Lung (tissue), 12 donors: Measurements from ENCODE around the gene LPAR1. TPM values are rescaled to one million over a fixed set of nuclear protein-coding genes. Genes with fewer than 3 reads are reported as not detected.
A peak's percentile ranks its signal among the peaks of the same experiment; 100 is the strongest.

Experiments
- ATAC-seq: fragments of 200-7000 bp; cut with Tn5 transposase; one replicate; pipeline ENCODE4 v1.9.1; 2020; ENCODE audit warnings: moderate number of reproducible peaks; ENCODE audit not compliant: insufficient read depth, low FRiP score
- DNase-seq, 3 donors: peaks; one replicate each; pipeline ENCODE4 v3.0.0-alpha.2; 2013 to 2017
- H3K27ac ChIP-seq, 2 donors: one replicate each; pipeline ENCODE4 v1.5.1; 2013; ENCODE audit warnings: mild to moderate bottlenecking in 2 of 2, moderate library complexity in 2 of 2, control low read depth in 1 of 2, inconsistent platforms in 1 of 2, low read depth in 1 of 2, low read length in 1 of 2
- H3K27me3 ChIP-seq, 3 donors: one replicate each; pipeline ENCODE4 v1.5.1; 2013; ENCODE audit warnings: low read length in 2 of 3; ENCODE audit not compliant: control insufficient read depth in 3 of 3, insufficient read depth in 3 of 3
- H3K36me3 ChIP-seq, 4 donors: one replicate each; pipeline ENCODE4 v1.5.1; 2013; ENCODE audit warnings: low read length in 4 of 4, mild to moderate bottlenecking in 1 of 4, moderate library complexity in 1 of 4; ENCODE audit not compliant: control insufficient read depth in 4 of 4, insufficient read depth in 4 of 4
- H3K4me1 ChIP-seq, 5 donors: one replicate each; pipeline ENCODE4 v1.5.1; 2013; ENCODE audit warnings: low read length in 5 of 5, mild to moderate bottlenecking in 2 of 5, moderate library complexity in 1 of 5; ENCODE audit not compliant: control insufficient read depth in 5 of 5, insufficient read depth in 5 of 5
- H3K4me3 ChIP-seq: one replicate; pipeline ENCODE4 v1.5.1; 2013; ENCODE audit warnings: mild to moderate bottlenecking, control low read depth, moderate library complexity
- H3K9ac ChIP-seq, 2 donors: one replicate each; pipeline ENCODE4 v1.5.1; 2013; ENCODE audit warnings: low read length in 2 of 2, control low read depth in 1 of 2; ENCODE audit not compliant: insufficient read depth in 1 of 2
- H3K9me3 ChIP-seq, 4 donors: one replicate each; pipeline ENCODE4 v1.5.1; 2013; ENCODE audit warnings: low read length in 3 of 4, mild to moderate bottlenecking in 1 of 4, moderate library complexity in 1 of 4; ENCODE audit not compliant: control insufficient read depth in 4 of 4, insufficient read depth in 3 of 4
- CTCF ChIP-seq: IDR thresholded peaks from 2 replicates; pipeline ENCODE4 v1.5.1; 2012; ENCODE audit warnings: mild to moderate bottlenecking; ENCODE audit errors: control extremely low read depth, extremely low read depth
- WGBS, 2 donors: extraction: QIAGEN DNeasy Blood & Tissue Kit; methylation state at CpG; one replicate each; pipeline ENCODE4 v1.1.7; 2013; 5-methylcytosine and 5-hydroxymethylcytosine counted together
- polyA plus RNA-seq, 2 donors: library from polyadenylated mRNA; stranded (reverse); fragments of 200-250 nt; gene quantifications; one replicate each; pipeline ENCODE4 v1.2.1, GENCODE V29; 2013
- total RNA-seq, 2 donors: library from RNA; depleted of rRNA in 1 of 2; stranded (reverse); fragments of >200 nt in 1 of 2; gene quantifications; one replicate each; pipeline ENCODE4 v1.2.1, GENCODE V29; 2014 to 2021
- donor health status: control.
- donor health status: control.
- donor health status: Bipolar disorder and iron deficiency.
- donor health status: healthy.
- donor health status: DM: yes; HTN: yes; CAD: no.

LPAR1 gene
- total and polyA plus RNA-seq, 4 donors, result 5.2 to 47.6 (median 23.3) TPM

- Histone ChIP-seq H3K9me3 (no peaks in the 10 kb centered on the region), H3K27me3 (no peaks in the 10 kb centered on the region), H3K36me3 (peaks cover 0 to 3% (median 0%) of the 10 kb centered on the region in 4 donors), H3K4me1 (peaks cover 0 to 41% (median 14%) of the 10 kb centered on the region in 5 donors), H3K9ac (no peak overlapping the region), H3K4me3 (no peak overlapping the region), H3K27ac (no peak overlapping the region)
- no peak for ATAC-seq
- TF ChIP-seq CTCF, result no peak
- DNase-seq, result no peak
- WGBS, 2 donors, result 94 to 97% methylated on average over 1 of the region's 1 CpG
These were observed 40.4 kb downstream of the LPAR1 start for GRCh38 chr9:110997847-110998246.

- Histone ChIP-seq H3K4me3 (no peak overlapping the region), H3K36me3 (peaks cover 0 to 3% (median 0%) of the 10 kb centered on the region in 4 donors), H3K4me1 (peaks cover 0 to 52% (median 14%) of the 10 kb centered on the region in 5 donors), H3K9me3 (no peaks in the 10 kb centered on the region), H3K9ac (no peak overlapping the region), H3K27me3 (no peaks in the 10 kb centered on the region), H3K27ac (no peak overlapping the region)
- TF ChIP-seq CTCF, result no peak
- 68 to 71% methylated on average over 9 of the region's 9 CpGs for WGBS, 2 donors
- ATAC-seq, result no peak
- peak; percentile 86 to 96 (median 94) for DNase-seq
These were observed 41.6 kb downstream of the LPAR1 start for GRCh38 chr9:110996436-110997220.

- Histone ChIP-seq H3K9ac (peak overlapping the region in 1 of 2 donors; percentile 14), H3K36me3 (peaks cover 0 to 3% (median 0%) of the 10 kb centered on the region in 4 donors), H3K27ac (no peak overlapping the region), H3K4me1 (peaks cover 0 to 52% (median 14%) of the 10 kb centered on the region in 5 donors), H3K9me3 (no peaks in the 10 kb centered on the region), H3K4me3 (no peak overlapping the region), H3K27me3 (no peaks in the 10 kb centered on the region)
- DNase-seq (peak in 2 of 3 donors; percentile 76 to 84), ATAC-seq (no peak)
- WGBS, 2 donors, result 27 to 37% methylated on average over 6 of the region's 6 CpGs
- TF ChIP-seq CTCF, result no peak
These were observed 42.6 kb downstream of the LPAR1 start for GRCh38 chr9:110995420-110996340.
